Right cardiac atrium (tissue), 5 donors: ENCODE data around the gene CHMP1A. TPM values are rescaled to one million over a fixed set of nuclear protein-coding genes. Genes with fewer than 3 reads are reported as not detected.
"Not testable (repeated sequence)": the region's sequence is repeated elsewhere in the genome, so short reads cannot be mapped to it uniquely, and the experiment has no call there.

Experiments used
- ATAC-seq, 2 donors: fragments of 200-7000 bp; cut with Tn5 transposase; one replicate each; pipeline versions ENCODE4 v1.8.0 to v1.9.1; 2020; ENCODE audit warnings: moderate library complexity in 2 of 2, mild to moderate bottlenecking in 1 of 2
- DNase-seq, 3 donors: peaks; one replicate each; pipeline ENCODE4 v3.0.0-alpha.2; 2020
- H3K27ac ChIP-seq: one replicate; pipeline ENCODE4 v1.5.1; 2013; ENCODE audit warnings: mild to moderate bottlenecking, low read length, control low read depth, moderate library complexity
- H3K27me3 ChIP-seq: one replicate; pipeline ENCODE4 v1.6.1; 2013; ENCODE audit not compliant: control insufficient read depth, insufficient read depth
- H3K4me1 ChIP-seq: one replicate; pipeline ENCODE4 v1.6.1; 2013; ENCODE audit warnings: low read length; ENCODE audit not compliant: control insufficient read depth, insufficient read depth
- H3K4me3 ChIP-seq: one replicate; pipeline ENCODE4 v1.5.1; 2013; ENCODE audit warnings: low read length, control low read depth
- H3K9me3 ChIP-seq: one replicate; pipeline ENCODE4 v1.6.1; 2013; ENCODE audit warnings: low read length; ENCODE audit not compliant: control insufficient read depth
- WGBS: extraction: QIAGEN DNeasy Blood & Tissue Kit; methylation state at CpG from one replicate; pipeline ENCODE4 v1.1.7; 2013; 5-methylcytosine and 5-hydroxymethylcytosine counted together
- intact Hi-C, 4 donors: fragments of 100-400 bp; cut with DNase I; formaldehyde crosslinking; loops; one replicate each; pipeline versions ENCODE4 v1.11.0 to v1.14.0; 2022 to 2023
- polyA plus RNA-seq: library from polyadenylated mRNA; stranded (reverse); fragments of 200-250 nt; gene quantifications from one replicate; pipeline ENCODE4 v1.2.3, GENCODE V29; 2013
- total RNA-seq, 4 donors: library from RNA; stranded (reverse); fragmentation: NEBNext Ultra II Directional; extraction: Animal tissue kit (Norgen Biotek cat#: 25700); gene quantifications; one replicate each; pipeline ENCODE4 v1.2.1, GENCODE V29; 2021
- donor health status: healthy with polysubstance abuse.
- donor health status: DM: no; HTN: yes; CAD: no.
- donor health status: DM: no; HTN: no; CAD: no.
- donor health status: DM: no; HTN: yes; CAD: no; lungs with severe emphysema.
- donor health status: DM: yes; HTN: yes; CAD: no.

The CHMP1A gene
- total and polyA plus RNA-seq, 5 donors, result 35.1 to 48.8 (median 37.0) TPM

DNA sequence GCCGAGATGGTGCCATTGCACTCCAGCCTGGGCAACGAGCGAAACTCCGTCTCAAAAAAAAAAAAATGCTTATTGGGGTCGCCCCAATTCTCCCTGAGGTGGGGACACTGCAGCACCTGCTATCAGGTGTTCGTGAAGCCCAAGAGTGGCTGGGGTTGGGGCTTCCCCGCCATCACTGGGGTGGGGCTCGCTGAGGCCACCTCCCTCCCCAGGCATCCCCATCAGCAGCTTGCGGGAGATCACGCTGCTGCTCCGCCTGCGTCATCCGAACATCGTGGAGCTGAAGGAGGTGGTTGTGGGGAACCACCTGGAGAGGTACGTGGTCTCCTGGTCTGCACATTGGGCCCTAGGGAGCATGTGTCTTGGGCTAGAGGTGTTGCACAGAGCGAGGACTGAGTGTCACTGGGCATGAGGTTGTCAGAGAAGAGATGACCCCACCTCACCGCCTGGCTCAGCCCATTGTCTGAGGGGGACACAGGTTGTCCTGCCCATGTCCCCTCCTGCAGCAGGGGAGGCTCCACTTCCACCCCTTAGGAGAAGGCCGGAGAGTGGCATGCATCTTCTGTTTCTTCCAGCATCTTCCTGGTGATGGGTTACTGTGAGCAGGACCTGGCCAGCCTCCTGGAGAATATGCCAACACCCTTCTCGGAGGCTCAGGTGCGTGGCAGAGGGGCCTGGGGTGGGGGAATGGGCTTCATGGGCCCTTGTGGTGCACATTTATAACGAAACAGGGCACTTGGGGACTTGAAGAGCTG is 33.9 kb upstream of the CHMP1A start:
- Histone ChIP-seq H3K9me3 (no peaks in the 10 kb centered on the region), H3K4me1 (peaks cover 3% of the 10 kb centered on the region), H3K27me3 (no peaks in the 10 kb centered on the region), H3K27ac (no peak overlapping the region), H3K4me3 (no peak overlapping the region)
- no peak for DNase-seq
- no peak for ATAC-seq
- intact Hi-C loops, result no loop called here
- WGBS, result 97% methylated on average over 21 of the region's 21 CpGs

- no peaks in the 10 kb centered on the region for H3K9me3 ChIP-seq
- DNase-seq, result no peak
- H3K27ac ChIP-seq, result no peak overlapping the region
- H3K4me3 ChIP-seq, result no peak overlapping the region
- peaks cover 3% of the 10 kb centered on the region for H3K4me1 ChIP-seq
- WGBS, result 91% methylated on average over 16 of the region's 16 CpGs
- intact Hi-C loops, result no loop called here
- ATAC-seq, result no peak
- no peaks in the 10 kb centered on the region for H3K27me3 ChIP-seq
Observed at GRCh38 chr16:89690392-89690901, 32.9 kb upstream of the CHMP1A start.

GRCh38 chr16:89689621-89690020 is 32.1 kb upstream of the CHMP1A start:
- H3K4me3 ChIP-seq, DNase-seq, ATAC-seq, H3K4me1 ChIP-seq, H3K27ac ChIP-seq, H3K9me3 ChIP-seq, H3K27me3 ChIP-seq, intact Hi-C loops: not testable (repeated sequence)
- 87% methylated on average over 4 of the region's 4 CpGs for WGBS

DNA sequence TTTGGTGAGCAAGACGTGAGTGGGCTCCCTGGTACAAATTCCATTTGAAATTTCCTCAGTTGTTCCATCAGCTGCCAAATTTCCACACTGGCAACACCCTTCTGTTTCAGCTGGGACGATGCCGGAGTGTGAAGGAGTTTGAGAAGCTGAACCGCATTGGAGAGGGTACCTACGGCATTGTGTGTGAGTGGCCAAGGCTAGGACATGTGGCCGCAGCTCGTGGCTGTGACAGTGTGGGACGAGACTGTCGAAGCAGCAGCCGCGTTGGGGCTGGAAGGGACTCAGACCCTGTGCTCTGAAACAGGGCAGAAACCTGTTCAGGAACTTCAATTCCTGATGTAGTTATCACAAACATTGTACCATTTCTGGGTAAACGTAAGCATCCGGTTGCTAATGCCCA is 31.6 kb upstream of the CHMP1A start:
- WGBS, result 93% methylated on average over 13 of the region's 13 CpGs
- Histone ChIP-seq H3K27ac (no peak overlapping the region), H3K9me3 (no peaks in the 10 kb centered on the region), H3K4me1 (peaks cover 3% of the 10 kb centered on the region), H3K4me3 (no peak overlapping the region), H3K27me3 (no peaks in the 10 kb centered on the region)
- DNase-seq, result no peak
- no peak for ATAC-seq
- intact Hi-C loops, result no loop called here

DNA sequence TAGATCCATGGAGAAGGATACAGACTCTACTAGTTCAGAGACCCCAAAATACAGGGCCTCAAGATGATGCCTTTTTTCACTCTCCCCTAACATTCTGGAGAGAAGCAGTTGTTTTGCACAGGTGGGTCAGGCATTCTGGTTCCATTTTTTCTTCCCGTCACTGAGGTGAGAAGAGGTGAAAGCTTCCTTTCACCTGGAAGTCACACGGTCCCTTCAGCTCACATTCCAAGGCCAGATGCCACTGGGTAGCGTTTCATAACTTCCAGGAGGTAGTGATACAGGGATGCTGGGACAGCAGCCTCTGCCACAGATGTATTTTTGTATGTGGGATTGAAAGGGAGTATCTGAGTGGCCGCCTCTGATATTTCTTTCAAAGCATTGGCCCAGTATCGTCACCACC is 30.9 kb upstream of the CHMP1A start:
- WGBS, result 91% methylated on average over 5 of the region's 5 CpGs
- no peaks in the 10 kb centered on the region for H3K27me3 ChIP-seq

GRCh38 chr16:89687092-89687940 is 29.8 kb upstream of the CHMP1A start:
- H3K4me3 ChIP-seq, result peak overlapping the region; percentile 83
- H3K27me3 ChIP-seq, result no peaks in the 10 kb centered on the region
- H3K27ac ChIP-seq, result no peak overlapping the region
- DNase-seq (no peak), ATAC-seq (peak; percentile 41 to 43)
- intact Hi-C loops, result no loop called here
- peaks cover 3% of the 10 kb centered on the region for H3K4me1 ChIP-seq
- H3K9me3 ChIP-seq, result no peaks in the 10 kb centered on the region
- WGBS, result 11% methylated on average over 42 of the region's 42 CpGs

More for the DNA sequence above, 30.9 kb upstream of the CHMP1A start:
- Histone ChIP-seq H3K4me1 (peaks cover 3% of the 10 kb centered on the region), H3K4me3 (no peak overlapping the region), H3K9me3 (no peaks in the 10 kb centered on the region), H3K27ac (no peak overlapping the region)
- intact Hi-C loops, result no loop called here
- no peak for ATAC-seq
- no peak for DNase-seq

DNA sequence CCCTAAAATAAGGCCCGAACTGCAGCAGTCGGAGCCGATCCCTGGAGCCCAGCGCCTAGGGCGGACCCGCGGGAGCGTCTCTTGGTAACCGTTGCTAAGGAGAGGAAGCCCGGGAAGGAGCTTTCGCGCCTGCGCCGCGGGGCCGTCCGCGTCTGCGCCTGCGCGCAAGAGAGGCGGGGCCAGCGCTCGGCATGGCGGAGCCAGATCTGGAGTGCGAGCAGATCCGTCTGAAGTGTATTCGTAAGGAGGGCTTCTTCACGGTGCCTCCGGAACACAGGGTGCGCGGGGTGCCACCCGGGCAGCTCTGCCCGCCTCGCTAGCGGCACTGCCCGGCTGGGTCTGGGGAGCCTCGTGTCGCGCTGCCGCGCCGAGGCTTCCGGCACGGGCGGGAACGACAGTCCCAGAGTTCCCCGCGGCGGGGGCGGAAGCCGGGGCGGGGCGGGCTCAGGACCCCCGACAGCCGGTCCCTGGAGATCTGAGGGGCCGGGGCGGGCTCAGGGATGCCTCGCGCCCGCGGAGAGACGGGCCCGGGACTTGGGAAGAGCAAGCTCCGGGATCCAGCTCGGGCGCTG is 29.1 kb upstream of the CHMP1A start, which contains the start of gene CDK10:
Gene CDK10, plus strand, starts transcription at position 170 of the 572 bp plus-strand sequence. Its CDS starts 22 bp downstream, at position 192.
- Histone ChIP-seq H3K27me3 (no peaks in the 10 kb centered on the region), H3K4me1 (peaks cover 3% of the 10 kb centered on the region), H3K27ac (peak within 1 kb of the TSS; percentile 92), H3K4me3 (peak within 1 kb of the TSS; percentile 83), H3K9me3 (no peaks in the 10 kb centered on the region)
- WGBS, result under 1% methylated on average over 67 of the region's 67 CpGs
- intact Hi-C loops, result no loop called here
- ATAC-seq (peak; percentile 95), DNase-seq (peak; percentile 92 to 97 (median 94))

DNA sequence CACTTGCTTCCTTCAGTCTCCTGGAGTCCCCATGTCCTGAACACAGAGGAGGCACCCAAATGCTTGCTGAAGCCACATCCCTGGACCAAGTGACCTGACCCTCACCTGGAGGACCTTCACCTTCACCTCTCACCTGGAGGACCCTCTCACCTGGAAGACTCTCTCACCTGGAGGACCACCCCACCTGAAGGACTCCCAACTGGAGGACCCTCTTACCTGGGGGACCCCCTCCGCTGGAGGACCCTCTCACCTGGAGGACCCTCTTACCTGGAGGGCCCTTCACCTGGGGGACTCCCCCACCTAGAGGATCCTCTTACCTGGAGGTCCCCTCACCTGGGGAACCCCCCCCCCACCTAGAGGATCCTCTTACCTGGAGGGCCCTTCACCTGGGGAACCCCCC is 28.4 kb upstream of the CHMP1A start:
- no peaks in the 10 kb centered on the region for H3K9me3 ChIP-seq
- H3K4me1 ChIP-seq, result peaks cover 3% of the 10 kb centered on the region
- intact Hi-C loops, result no loop called here
- DNase-seq, result no peak
- no peak overlapping the region for H3K4me3 ChIP-seq
- H3K27me3 ChIP-seq, result no peaks in the 10 kb centered on the region
- H3K27ac ChIP-seq, result no peak overlapping the region
- 100% methylated on average over 1 of the region's 1 CpG for WGBS
- no peak for ATAC-seq

GRCh38 chr16:89678258-89678657 is 20.8 kb upstream of the CHMP1A start:
- DNase-seq (no peak), ATAC-seq (no peak)
- intact Hi-C loops, result no loop called here
- WGBS, result 97% methylated on average over 2 of the region's 2 CpGs
- Histone ChIP-seq H3K27me3 (no peaks in the 10 kb centered on the region), H3K27ac (no peak overlapping the region), H3K9me3 (no peaks in the 10 kb centered on the region), H3K4me1 (no peaks in the 10 kb centered on the region), H3K4me3 (no peak overlapping the region)

GRCh38 chr16:89672177-89672941 is 14.9 kb upstream of the CHMP1A start:
- no peaks in the 10 kb centered on the region for H3K4me1 ChIP-seq
- no peak overlapping the region for H3K4me3 ChIP-seq
- H3K27ac ChIP-seq, result no peak overlapping the region
- no peaks in the 10 kb centered on the region for H3K27me3 ChIP-seq
- H3K9me3 ChIP-seq, result no peaks in the 10 kb centered on the region
- intact Hi-C loops, result no loop called here
- WGBS, result 79% methylated on average over 16 of the region's 16 CpGs
- no peak for ATAC-seq
- DNase-seq, result no peak
